Heart left ventricle (tissue), 13 donors: ENCODE measurements around the gene STK17A.

Source experiments
- POLR2A ChIP-seq, 2 donors: fragments of 450-650 bp; IDR thresholded peaks; one replicate each; pipeline ENCODE4 v1.6.1; 2017; ENCODE audit warnings: antibody characterized with exemption in 2 of 2, mild to moderate bottlenecking in 2 of 2, moderate library complexity in 2 of 2
- TF ChIP-seq, protein P1 (sequence below), 12 donors: fragments of 200-600 bp; sonication (generic) in 4 of 12; IDR thresholded peaks; one replicate each; pipeline versions ENCODE4 v1.5.0 to v1.8.0; 2018 to 2022; ENCODE audit warnings: antibody characterized with exemption in 12 of 12, mild to moderate bottlenecking in 5 of 12
- donor health status: ischemic (EF 13 %, LVEDD 7.1; RV severe dilation, severe dysfunction).
- donor health status: DM: no; HTN: yes; CAD: no.
- donor health status: DM: no; HTN: no; CAD: no.
- donor health status: ischemic (EF 25% LVEDD 6.9; RV normal size, moderate dysfunction).
- donor health status: ischemic (EF 25% LVEDD 5.7; RV mildly dilated, moderate dysfunction).
- donor health status: ischemic (EF 35%, LVEDD 5.7; RV mildly dilated, moderate dysfunction).
- donor health status: nonischemic (EF 11% LVEDD 7.7; RV severe dilation, severe dysfunction).
- donor health status: DM: yes; HTN: yes; CAD: no.
- donor health status: PGD.
- donor health status: ischemic (EF 29% LVEDD 5.4; RV normal size, mild dysfunction).
- donor health status: nonischemic (EF 23%, LVEDD 6.1; RV moderate dilation, normal function).

- TF ChIP-seq, protein P1, sequence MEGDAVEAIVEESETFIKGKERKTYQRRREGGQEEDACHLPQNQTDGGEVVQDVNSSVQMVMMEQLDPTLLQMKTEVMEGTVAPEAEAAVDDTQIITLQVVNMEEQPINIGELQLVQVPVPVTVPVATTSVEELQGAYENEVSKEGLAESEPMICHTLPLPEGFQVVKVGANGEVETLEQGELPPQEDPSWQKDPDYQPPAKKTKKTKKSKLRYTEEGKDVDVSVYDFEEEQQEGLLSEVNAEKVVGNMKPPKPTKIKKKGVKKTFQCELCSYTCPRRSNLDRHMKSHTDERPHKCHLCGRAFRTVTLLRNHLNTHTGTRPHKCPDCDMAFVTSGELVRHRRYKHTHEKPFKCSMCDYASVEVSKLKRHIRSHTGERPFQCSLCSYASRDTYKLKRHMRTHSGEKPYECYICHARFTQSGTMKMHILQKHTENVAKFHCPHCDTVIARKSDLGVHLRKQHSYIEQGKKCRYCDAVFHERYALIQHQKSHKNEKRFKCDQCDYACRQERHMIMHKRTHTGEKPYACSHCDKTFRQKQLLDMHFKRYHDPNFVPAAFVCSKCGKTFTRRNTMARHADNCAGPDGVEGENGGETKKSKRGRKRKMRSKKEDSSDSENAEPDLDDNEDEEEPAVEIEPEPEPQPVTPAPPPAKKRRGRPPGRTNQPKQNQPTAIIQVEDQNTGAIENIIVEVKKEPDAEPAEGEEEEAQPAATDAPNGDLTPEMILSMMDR (IDR thresholded peaks at IDR 0.05) = no peak
- no peak for TF ChIP-seq POLR2A (IDR thresholded peaks at IDR 0.05)
These were observed 44.5 kb upstream of the STK17A start for GRCh38 chr7:43538404-43538771.
